ENCODE data around the gene FMC1.
A peak's percentile ranks its signal among the peaks of the same experiment; 100 is the strongest.

The FMC1 gene

GRCh38 chr7:139334399-139335150 lies 6.6 kb upstream of the FMC1 start:
- no peak overlapping the region for H2AFZ ChIP-seq (ENCODE audit: low read depth, low read length)
- TF ChIP-seq EZH2 (IDR thresholded peaks at IDR 0.05; ENCODE audit: borderline replicate concordance, low read depth, low read length, severe bottlenecking) = no peak
- TF ChIP-seq CTCF (IDR thresholded peaks at IDR 0.05; ENCODE audit: borderline replicate concordance, extremely low read depth, low read length, poor library complexity, severe bottlenecking) = no peak
- H3K4me1 ChIP-seq (ENCODE audit: insufficient read depth, low read length) = peaks cover 9% of the 10 kb centered on the region
- H3K4me2 ChIP-seq (ENCODE audit: insufficient read depth, low read length) = no peak overlapping the region
- no peak overlapping the region for H3K27ac ChIP-seq (ENCODE audit: low read length)
- H4K20me1 ChIP-seq (ENCODE audit: insufficient read depth, low read length) = no peaks in the 10 kb centered on the region
- H3K9ac ChIP-seq (ENCODE audit: low read depth, low read length) = no peak overlapping the region
- H3K4me3 ChIP-seq (ENCODE audit: low read depth in 1 of 2, low read length in 2 of 2) = no peak overlapping the region
- no peaks in the 10 kb centered on the region for H3K9me3 ChIP-seq (ENCODE audit: insufficient read depth, low read length, severe bottlenecking)
- no peak for ATAC-seq (ENCODE audit: insufficient read depth, low read depth)
- no peaks in the 10 kb centered on the region for H3K79me2 ChIP-seq (ENCODE audit: insufficient read depth, low read length)
- H3K36me3 ChIP-seq (ENCODE audit: insufficient read depth, low read length) = no peaks in the 10 kb centered on the region
- DNase-seq = no peak
- H3K27me3 ChIP-seq (ENCODE audit: insufficient read depth, low read length, poor library complexity) = no peaks in the 10 kb centered on the region

- Histone ChIP-seq H3K4me1 (ENCODE audit: insufficient read depth, low read length) (peaks cover 26% of the 10 kb centered on the region), H3K36me3 (ENCODE audit: insufficient read depth, low read length) (peaks cover 1% of the 10 kb centered on the region; the same call in 1 of the 2 replicates), H3K27ac (ENCODE audit: low read length) (peak overlapping the region; percentile 95; the same call in 1 of the 2 replicates), H3K4me2 (ENCODE audit: insufficient read depth, low read length) (peak overlapping the region; percentile 82), H2AFZ (ENCODE audit: low read depth, low read length) (peak overlapping the region; percentile 53; the same call in 1 of the 2 replicates), H4K20me1 (ENCODE audit: insufficient read depth, low read length) (no peaks in the 10 kb centered on the region), H3K79me2 (ENCODE audit: insufficient read depth, low read length) (peaks cover 29% of the 10 kb centered on the region), H3K9me3 (ENCODE audit: insufficient read depth, low read length, severe bottlenecking) (no peaks in the 10 kb centered on the region), H3K4me3 (ENCODE audit: low read depth in 1 of 2, low read length in 2 of 2) (peak overlapping the region in 1 of 2 experiments; percentile 75; a peak in 2 of 4 replicates), H3K9ac (ENCODE audit: low read depth, low read length) (no peak overlapping the region), H3K27me3 (ENCODE audit: insufficient read depth, low read length, poor library complexity) (no peaks in the 10 kb centered on the region)
- ATAC-seq (ENCODE audit: insufficient read depth, low read depth) (no peak), DNase-seq (no peak)
- TF ChIP-seq EZH2 (IDR thresholded peaks at IDR 0.05; ENCODE audit: borderline replicate concordance, low read depth, low read length, severe bottlenecking) (no peak), CTCF (IDR thresholded peaks at IDR 0.05; ENCODE audit: borderline replicate concordance, extremely low read depth, low read length, poor library complexity, severe bottlenecking) (no peak)
Observed at GRCh38 chr7:139339025-139339424, 2.1 kb upstream of the FMC1 start.

GRCh38 chr7:139339698-139340036 lies 1.5 kb upstream of the FMC1 start:
- Histone ChIP-seq H3K4me3 (ENCODE audit: low read depth in 1 of 2, low read length in 2 of 2) (peak overlapping the region; percentile 22 to 75; a peak in 3 of 4 replicates), H3K27me3 (ENCODE audit: insufficient read depth, low read length, poor library complexity) (no peaks in the 10 kb centered on the region), H3K4me1 (ENCODE audit: insufficient read depth, low read length) (peaks cover 26% of the 10 kb centered on the region), H3K9me3 (ENCODE audit: insufficient read depth, low read length, severe bottlenecking) (no peaks in the 10 kb centered on the region), H3K79me2 (ENCODE audit: insufficient read depth, low read length) (peaks cover 33% of the 10 kb centered on the region), H2AFZ (ENCODE audit: low read depth, low read length) (peak overlapping the region; percentile 53), H3K4me2 (ENCODE audit: insufficient read depth, low read length) (peak overlapping the region; percentile 82), H3K9ac (ENCODE audit: low read depth, low read length) (peak overlapping the region; percentile 88), H4K20me1 (ENCODE audit: insufficient read depth, low read length) (no peaks in the 10 kb centered on the region), H3K27ac (ENCODE audit: low read length) (peak overlapping the region; percentile 95), H3K36me3 (ENCODE audit: insufficient read depth, low read length) (peaks cover 4% of the 10 kb centered on the region; the same call in 1 of the 2 replicates)
- DNase-seq (no peak), ATAC-seq (ENCODE audit: insufficient read depth, low read depth) (no peak)
- TF ChIP-seq EZH2 (IDR thresholded peaks at IDR 0.05; ENCODE audit: borderline replicate concordance, low read depth, low read length, severe bottlenecking) = no peak
- TF ChIP-seq CTCF (IDR thresholded peaks at IDR 0.05; ENCODE audit: borderline replicate concordance, extremely low read depth, low read length, poor library complexity, severe bottlenecking) = no peak
